ENCODE measurements around the gene SMARCA2.
A peak's percentile ranks its signal among the peaks of the same experiment; 100 is the strongest.
"Not testable (repeated sequence)": the region's sequence is repeated elsewhere in the genome, so short reads cannot be mapped to it uniquely, and the experiment has no call there.

The SMARCA2 gene

GRCh38 chr9:2140600-2141223, 125.6 kb downstream of the SMARCA2 start:
- no peak for DNase-seq (ENCODE audit: low spot score)

GRCh38 chr9:2142212-2142611, 127.1 kb downstream of the SMARCA2 start:
- DNase-seq (ENCODE audit: low spot score), result no peak

DNA sequence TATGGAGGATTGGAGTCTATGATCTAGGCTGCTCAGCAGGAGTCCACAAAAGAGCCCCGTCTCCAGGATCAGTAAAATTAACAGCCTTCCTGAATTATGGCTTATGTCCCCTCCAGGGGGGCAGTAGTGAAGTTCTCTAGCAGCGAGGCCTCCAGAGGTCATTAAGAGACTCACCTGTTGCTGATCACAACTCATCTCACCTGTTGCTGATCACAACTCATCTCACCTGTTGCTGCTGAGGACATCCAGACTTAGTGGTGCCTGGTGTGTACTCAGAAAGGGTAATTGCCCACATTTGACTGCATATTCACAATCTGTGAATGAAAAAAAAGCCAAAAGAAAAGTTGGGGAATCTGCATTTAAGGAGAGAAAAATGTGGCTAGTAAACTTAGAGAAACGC, 129.5 kb downstream of the SMARCA2 start:
- DNase-seq (ENCODE audit: low spot score), result no peak

- no peak for DNase-seq (ENCODE audit: low spot score)
Measured at GRCh38 chr9:2145746-2146145, 130.6 kb downstream of the SMARCA2 start.

DNA sequence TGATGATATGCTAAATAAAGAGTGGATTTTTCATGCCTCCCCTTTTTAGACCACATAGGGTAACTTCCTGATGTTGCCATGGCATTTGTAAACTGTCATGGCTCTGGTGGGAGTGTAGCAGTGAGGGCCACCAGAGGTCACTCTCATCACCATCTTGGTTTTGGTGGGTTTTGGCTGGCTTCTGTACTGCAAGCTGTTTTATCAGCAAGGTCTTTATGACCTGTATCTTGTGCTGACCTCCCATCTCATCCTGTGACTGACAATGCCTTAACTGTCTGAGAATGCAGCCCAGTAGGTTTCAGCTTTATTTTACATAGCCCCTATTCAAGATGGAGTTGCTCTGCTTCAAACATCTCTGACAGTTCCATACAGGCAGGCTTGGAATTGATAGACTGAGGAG, 131.6 kb downstream of the SMARCA2 start:
- not testable (repeated sequence) for DNase-seq (ENCODE audit: low spot score)

- no peak for DNase-seq (ENCODE audit: low spot score)
Measured at GRCh38 chr9:2150338-2150737, 135.2 kb downstream of the SMARCA2 start.

DNA sequence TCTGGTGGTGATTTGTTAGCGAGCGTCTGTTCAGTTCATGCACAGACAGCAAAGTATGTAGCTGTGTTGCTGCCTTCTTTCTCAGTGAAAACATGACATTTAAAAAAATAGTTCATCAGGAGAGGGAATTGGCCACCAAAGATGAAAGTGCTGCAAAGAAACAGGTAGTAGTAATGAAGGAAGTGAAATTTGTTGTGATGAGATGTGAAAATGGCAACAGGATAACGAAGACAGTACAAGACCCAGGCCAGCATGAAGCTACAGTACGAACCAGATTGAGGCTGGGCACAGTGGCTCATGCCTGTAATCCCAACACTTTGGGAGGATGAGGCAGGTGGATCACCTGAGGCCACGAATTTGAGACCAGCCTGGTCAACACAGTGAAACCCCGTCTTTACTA, 136.0 kb downstream of the SMARCA2 start:
- DNase-seq (ENCODE audit: low spot score), result no peak

DNA sequence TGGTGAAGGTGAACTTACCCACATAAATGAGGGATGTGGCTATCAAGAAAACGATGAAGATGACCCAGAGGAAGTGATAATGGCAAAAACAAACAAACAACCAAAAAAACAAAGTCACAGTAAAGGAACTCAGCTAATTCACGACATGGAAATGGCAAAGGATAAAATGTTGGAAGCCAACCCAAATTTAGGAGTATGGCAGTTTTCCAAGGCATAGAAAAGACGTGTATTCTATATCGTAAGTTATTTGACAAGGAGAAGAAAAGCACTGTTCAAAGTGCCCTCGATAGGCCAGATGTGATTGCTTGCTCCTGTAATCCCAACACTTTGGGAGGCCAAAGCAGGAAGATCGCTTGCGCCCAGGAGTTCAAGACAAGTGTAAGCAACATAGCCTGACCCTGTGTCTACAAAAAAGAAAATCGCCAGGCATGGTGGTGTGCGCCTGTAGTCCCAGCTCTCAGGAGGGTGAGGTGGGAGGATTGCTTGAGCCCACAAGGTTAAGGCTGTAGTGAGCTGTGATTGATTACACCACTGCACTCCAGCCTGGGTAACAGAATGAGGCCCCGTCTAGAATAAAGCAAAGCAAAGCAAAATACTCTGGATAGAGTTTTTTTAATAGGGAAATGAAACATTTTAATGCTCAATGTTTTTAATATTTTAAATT, 138.0 kb downstream of the SMARCA2 start:
- no peak for DNase-seq (ENCODE audit: low spot score)

DNA sequence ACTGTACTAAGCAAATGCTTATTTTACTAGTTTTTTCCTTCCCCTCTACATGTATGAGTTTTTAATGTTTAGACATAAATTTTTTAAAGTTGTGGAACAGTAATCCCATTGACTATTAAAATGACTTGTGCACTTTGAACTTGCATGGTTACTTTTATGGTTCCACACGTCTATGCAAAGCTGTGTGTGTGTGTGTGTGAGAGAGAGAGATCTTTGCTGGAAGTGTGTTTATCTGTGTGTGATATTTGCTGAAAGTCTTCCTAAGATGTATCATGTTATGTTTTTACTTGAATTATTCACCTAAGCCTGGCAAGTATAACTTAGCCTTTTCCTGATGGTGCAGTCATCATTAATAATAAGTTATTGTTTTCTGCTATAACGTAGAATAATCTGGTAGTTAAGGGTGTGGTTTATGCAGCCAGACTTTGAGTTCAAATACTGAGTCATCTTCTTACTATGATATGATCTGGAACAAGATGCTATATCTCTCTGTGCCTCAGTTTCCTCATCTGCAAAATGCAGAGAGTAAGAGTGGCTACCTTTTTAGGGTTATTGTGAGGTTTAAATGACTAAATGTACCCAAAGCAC, 138.6 kb downstream of the SMARCA2 start:
- DNase-seq (ENCODE audit: low spot score), result no peak

DNA sequence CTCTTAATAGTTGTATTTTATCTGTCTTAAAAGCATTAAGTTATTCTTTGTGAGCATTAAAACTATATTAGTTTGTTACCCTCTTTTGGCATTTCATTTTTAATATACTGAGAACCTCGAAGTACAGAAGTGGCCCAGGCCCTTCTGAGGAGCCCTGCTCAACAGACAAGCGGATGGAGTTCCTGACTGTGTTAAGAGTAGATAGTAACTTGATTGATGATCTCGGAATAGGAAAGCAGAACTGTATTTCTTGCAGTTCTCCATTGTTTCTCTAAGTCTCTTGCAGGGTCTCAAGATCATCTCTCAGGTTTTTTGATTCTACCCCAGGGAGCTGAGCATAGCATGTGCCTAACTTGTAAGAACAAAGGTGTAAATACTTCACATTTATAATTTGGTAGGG, 139.6 kb downstream of the SMARCA2 start:
- DNase-seq (ENCODE audit: low spot score), result no peak

GRCh38 chr9:2155966-2156365, 140.8 kb downstream of the SMARCA2 start:
- DNase-seq (ENCODE audit: low spot score), result no peak

- peak; percentile 45 for DNase-seq (ENCODE audit: low spot score)
Measured at GRCh38 chr9:2157277-2158110, 142.3 kb downstream of the SMARCA2 start.

DNA sequence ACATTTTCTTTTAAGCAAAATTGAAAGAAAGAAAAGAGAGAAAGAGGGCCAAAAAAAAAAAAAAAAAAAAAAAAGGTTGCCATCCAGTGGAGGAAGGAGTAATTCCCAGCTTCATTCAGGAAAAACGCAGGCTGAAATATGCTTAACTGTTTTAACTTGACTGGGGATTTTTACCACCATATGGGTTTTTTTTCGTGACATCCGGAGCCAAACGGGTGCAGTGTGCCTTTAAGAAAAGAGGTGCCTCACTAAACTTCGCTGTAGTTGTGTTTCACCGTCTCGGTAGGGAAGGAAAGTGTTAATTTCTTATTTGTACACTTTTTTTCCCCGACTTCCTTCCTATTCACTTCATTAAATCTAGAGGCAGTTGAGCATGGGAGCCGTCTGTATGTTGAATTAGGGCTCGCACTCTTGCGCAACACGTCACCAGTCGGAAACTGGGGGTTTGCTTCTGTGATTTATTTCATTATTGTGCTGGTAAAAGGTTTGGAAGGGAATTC, 143.0 kb downstream of the SMARCA2 start:
- DNase-seq (ENCODE audit: low spot score), result peak; percentile 63

- DNase-seq (ENCODE audit: low spot score), result no peak
Measured at GRCh38 chr9:2158766-2159430, 143.8 kb downstream of the SMARCA2 start.

- no peak for DNase-seq (ENCODE audit: low spot score)
Measured at GRCh38 chr9:2159521-2160454, 144.6 kb downstream of the SMARCA2 start.

- DNase-seq (ENCODE audit: low spot score), result no peak
Measured at GRCh38 chr9:2161661-2162060, 146.5 kb downstream of the SMARCA2 start.

GRCh38 chr9:2163231-2163885, 148.2 kb downstream of the SMARCA2 start:
- no peak for DNase-seq (ENCODE audit: low spot score)

DNA sequence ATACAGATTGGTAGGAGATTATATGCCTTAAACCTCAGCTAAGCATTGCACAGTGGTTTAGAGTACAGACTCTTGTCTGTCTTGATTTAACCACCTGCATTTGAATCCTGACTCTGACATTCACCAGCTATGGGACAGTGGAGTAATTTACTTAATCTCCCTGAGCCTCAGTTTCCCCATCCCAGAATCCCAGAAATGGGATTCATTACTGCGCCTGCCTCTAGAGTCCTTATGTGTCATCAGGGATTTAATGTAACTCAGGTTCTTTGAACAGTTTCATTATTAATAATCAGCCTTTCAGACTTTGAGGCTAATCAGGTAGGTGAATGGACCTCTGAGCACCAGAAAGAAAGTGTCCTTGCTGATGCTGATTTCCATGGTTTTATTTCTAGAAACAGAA, 149.1 kb downstream of the SMARCA2 start:
- DNase-seq (ENCODE audit: low spot score), result no peak

DNA sequence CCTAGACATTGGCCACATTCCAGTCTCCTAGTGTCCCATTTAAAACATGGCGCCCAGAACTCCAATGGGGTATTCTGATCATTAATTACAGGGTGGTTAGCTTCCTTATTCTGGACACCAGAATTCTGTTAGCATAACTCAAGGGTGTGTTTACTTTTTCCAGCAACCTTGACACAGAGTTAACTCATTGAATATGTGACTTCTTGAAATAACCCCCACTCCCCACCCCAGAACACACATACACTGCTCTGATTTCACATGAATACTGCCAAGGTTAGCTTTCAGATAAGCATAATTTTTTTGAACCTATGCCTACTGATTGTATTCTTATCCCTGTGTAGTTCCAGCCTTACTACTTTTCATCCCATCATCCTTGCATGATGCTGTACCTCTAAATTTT, 151.1 kb downstream of the SMARCA2 start:
- no peak for DNase-seq (ENCODE audit: low spot score)

- DNase-seq (ENCODE audit: low spot score), result no peak
Measured at GRCh38 chr9:2169035-2169434, 153.9 kb downstream of the SMARCA2 start.
